Transverse colon (tissue), 4 donors: ENCODE data around the gene CCDC86. TPM values are rescaled to one million over a fixed set of nuclear protein-coding genes. Genes with fewer than 3 reads are reported as not detected.

Experiments used
- DNase-seq: peaks from one replicate; pipeline ENCODE4 v3.0.0-alpha.2; 2019
- H3K27ac ChIP-seq, 4 donors: fragments of 200-600 bp; sonication (generic); 2 replicates each; pipeline ENCODE4 v1.5.1; 2016 to 2018; ENCODE audit warnings: inconsistent platforms in 4 of 4
- H3K27me3 ChIP-seq: fragments of 200-600 bp; sonication (generic); 2 replicates; pipeline ENCODE4 v1.5.1; 2017; ENCODE audit warnings: inconsistent platforms
- H3K36me3 ChIP-seq, 4 donors: fragments of 200-600 bp; sonication (generic); 2 replicates each; pipeline ENCODE4 v1.5.1; 2017 to 2019; ENCODE audit warnings: inconsistent platforms in 4 of 4
- H3K4me1 ChIP-seq, 4 donors: fragments of 200-600 bp; sonication (generic); 2 replicates each; pipeline ENCODE4 v1.5.1; 2017 to 2020; ENCODE audit warnings: inconsistent platforms in 4 of 4
- H3K4me3 ChIP-seq, 4 donors: fragments of 200-600 bp; sonication (generic); 1 replicate in 1 of 4; 2 replicates in 3 of 4; pipeline versions ENCODE4 v1.5.1 to v1.6.1; 2017 to 2019; ENCODE audit warnings: inconsistent platforms in 4 of 4
- H3K9me3 ChIP-seq, 2 donors: fragments of 200-600 bp; sonication (generic); 2 replicates each; pipeline ENCODE4 v1.5.1; 2017 to 2019; ENCODE audit warnings: inconsistent platforms in 2 of 2
- EP300 ChIP-seq: sonication (generic); formaldehyde crosslinking; IDR thresholded peaks from one replicate; pipeline ENCODE4 v1.6.1; 2017; ENCODE audit warnings: antibody characterized with exemption, low read depth
- POLR2A ChIP-seq: fragments of 450-650 bp; IDR thresholded peaks from one replicate; pipeline ENCODE4 v1.6.1; 2016; ENCODE audit warnings: antibody characterized with exemption, mild to moderate bottlenecking, moderate library complexity
- POLR2AphosphoS5 ChIP-seq, 3 donors: sonication (generic); formaldehyde crosslinking; IDR thresholded peaks; one replicate each; pipeline ENCODE4 v1.6.1; 2016; ENCODE audit warnings: antibody characterized with exemption in 3 of 3
- WGBS, 2 donors: methylation state at CpG; one replicate each; pipeline ENCODE4 v1.1.5; 2018; ENCODE audit warnings: low coverage in 1 of 2; 5-methylcytosine and 5-hydroxymethylcytosine counted together
- in situ Hi-C, 4 donors: fragments of 200-750 bp; cut with MboI; loops; one replicate each; pipeline versions ENCODE4 v1.15.0 to v1.15.1; 2017; ENCODE audit warnings: low sequenced_read_pairs in 3 of 4, low pct_ligation_motif_present in 1 of 4, low pct_unique_long_range_greater_than_20kb in 1 of 4
- intact Hi-C: fragments of 100-400 bp; cut with DNase I; formaldehyde crosslinking; loops from one replicate; pipeline ENCODE4 v1.15.1; 2023; ENCODE audit warnings: low total_unique reads
- total RNA-seq, 4 donors: library from RNA; depleted of rRNA; stranded (reverse); fragments of >200 nt; gene quantifications; one replicate each; pipeline ENCODE4 v1.1.0, GENCODE V29; 2016
- TF ChIP-seq, protein P1 (sequence below), 5 experiments: fragments of 200-600 bp in 3 of 5; fragments of 450-650 bp in 2 of 5; sonication (generic) in 3 of 5; IDR thresholded peaks; 1 replicate in 2 of 5; 2 replicates in 3 of 5; pipeline ENCODE4 v1.5.1; 2016 to 2017; ENCODE audit warnings: antibody characterized with exemption in 5 of 5, inconsistent platforms in 3 of 5, mild to moderate bottlenecking in 2 of 5, moderate library complexity in 1 of 5

The CCDC86 gene
- total RNA-seq, 4 donors from 2014 or later = 1.9 to 9.1 (median 5.5) TPM

DNA sequence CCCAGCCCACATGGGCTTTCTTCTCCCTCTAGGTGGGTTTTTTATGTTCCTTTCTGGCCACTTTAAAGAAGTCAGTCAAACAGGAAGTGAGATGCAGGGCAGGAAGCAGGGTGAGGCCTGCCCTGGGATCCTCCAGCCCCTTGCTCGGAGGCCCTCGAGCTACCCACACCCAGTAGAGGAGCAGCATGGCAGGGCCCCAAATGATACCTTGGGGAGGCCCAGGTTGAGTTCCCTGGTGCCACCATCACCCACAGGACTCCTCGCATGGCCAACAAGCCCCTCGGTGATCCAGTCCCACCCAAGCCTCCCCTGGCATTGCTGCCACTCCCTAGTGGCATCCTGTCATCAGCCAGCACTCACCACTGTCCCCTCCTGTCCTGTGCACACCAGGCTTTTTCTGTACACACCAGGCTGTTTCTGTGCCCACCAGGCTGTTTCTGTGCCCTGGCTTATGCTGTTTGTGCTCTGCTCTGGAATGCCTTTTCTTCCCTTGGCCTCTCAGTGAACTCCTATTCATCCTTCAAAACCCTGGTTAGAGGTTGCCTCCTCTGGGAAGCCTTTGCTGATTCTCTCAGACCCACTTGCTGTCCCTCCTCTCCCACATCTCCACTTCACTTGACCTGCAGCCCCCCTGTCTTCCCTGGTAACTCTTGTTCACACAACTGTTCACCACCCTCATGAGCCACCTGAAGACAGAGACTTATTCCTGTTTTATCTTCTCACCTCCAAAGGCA lies 17.0 kb downstream of the CCDC86 start:
- no peak overlapping the region for H3K4me3 ChIP-seq
- no peaks in the 10 kb centered on the region for H3K9me3 ChIP-seq
- in situ Hi-C loops (no loop called here), intact Hi-C loops (no loop called here)
- TF ChIP-seq POLR2A (no peak), EP300 (no peak), POLR2AphosphoS5 (IDR thresholded peaks at IDR 0.05) (no peak)
- TF ChIP-seq, protein P1, sequence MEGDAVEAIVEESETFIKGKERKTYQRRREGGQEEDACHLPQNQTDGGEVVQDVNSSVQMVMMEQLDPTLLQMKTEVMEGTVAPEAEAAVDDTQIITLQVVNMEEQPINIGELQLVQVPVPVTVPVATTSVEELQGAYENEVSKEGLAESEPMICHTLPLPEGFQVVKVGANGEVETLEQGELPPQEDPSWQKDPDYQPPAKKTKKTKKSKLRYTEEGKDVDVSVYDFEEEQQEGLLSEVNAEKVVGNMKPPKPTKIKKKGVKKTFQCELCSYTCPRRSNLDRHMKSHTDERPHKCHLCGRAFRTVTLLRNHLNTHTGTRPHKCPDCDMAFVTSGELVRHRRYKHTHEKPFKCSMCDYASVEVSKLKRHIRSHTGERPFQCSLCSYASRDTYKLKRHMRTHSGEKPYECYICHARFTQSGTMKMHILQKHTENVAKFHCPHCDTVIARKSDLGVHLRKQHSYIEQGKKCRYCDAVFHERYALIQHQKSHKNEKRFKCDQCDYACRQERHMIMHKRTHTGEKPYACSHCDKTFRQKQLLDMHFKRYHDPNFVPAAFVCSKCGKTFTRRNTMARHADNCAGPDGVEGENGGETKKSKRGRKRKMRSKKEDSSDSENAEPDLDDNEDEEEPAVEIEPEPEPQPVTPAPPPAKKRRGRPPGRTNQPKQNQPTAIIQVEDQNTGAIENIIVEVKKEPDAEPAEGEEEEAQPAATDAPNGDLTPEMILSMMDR (IDR thresholded peaks at IDR 0.05) = no peak
- no peaks in the 10 kb centered on the region for H3K27me3 ChIP-seq
- 73% methylated on average over 2 of the region's 4 CpGs; no CpG with 5 or more reads in 1 of the 2 donors for WGBS, 2 donors
- peak overlapping the region in 1 of 4 donors; percentile 43 for H3K27ac ChIP-seq
- no peaks in the 10 kb centered on the region for H3K36me3 ChIP-seq
- H3K4me1 ChIP-seq = peaks cover 0 to 5% (median 0%) of the 10 kb centered on the region in 4 donors
- DNase-seq = no peak

DNA sequence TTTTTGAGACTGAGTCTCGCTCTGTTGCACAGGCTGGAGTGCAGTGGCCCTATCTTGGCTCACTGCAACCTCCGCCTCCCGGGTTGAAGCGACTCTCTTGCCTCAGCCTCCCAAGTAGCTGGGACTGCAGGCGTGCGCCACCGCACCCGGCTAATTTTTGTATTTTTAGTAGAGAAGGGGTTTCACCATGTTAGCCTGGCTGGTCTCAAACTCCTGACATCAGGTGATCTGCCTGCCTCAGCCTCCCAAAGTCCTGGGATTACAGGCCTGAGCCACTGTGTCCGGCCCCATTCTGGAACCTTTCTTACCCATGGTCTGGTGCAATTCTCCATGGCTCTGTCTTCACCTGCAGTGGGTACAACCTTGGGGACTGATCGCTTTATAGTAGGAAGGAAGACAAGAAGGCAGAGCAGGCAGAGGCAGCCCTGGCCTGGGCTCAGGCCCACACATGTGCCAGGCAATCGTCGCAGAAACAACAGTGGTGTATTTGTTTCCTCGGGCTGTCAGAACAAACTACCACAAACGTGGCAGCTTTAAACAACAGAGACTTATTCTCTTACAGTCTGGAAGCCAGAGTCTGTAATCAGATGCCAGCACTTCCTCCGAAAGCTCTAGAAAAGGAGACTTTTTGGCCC lies 17.8 kb downstream of the CCDC86 start:
- H3K36me3 ChIP-seq = no peaks in the 10 kb centered on the region
- peaks cover 0 to 5% (median 0%) of the 10 kb centered on the region in 4 donors for H3K4me1 ChIP-seq
- no peak overlapping the region for H3K4me3 ChIP-seq
- intact Hi-C loops (no loop called here), in situ Hi-C loops (no loop called here)
- no peak overlapping the region for H3K27ac ChIP-seq
- TF ChIP-seq POLR2A (no peak), EP300 (no peak), POLR2AphosphoS5 (IDR thresholded peaks at IDR 0.05) (no peak)
- TF ChIP-seq, protein P1 (IDR thresholded peaks at IDR 0.05) = no peak
- WGBS, 2 donors = 91% methylated on average over 15 of the region's 15 CpGs; no CpG with 5 or more reads in 1 of the 2 donors
- H3K9me3 ChIP-seq = no peaks in the 10 kb centered on the region
- no peaks in the 10 kb centered on the region for H3K27me3 ChIP-seq
- DNase-seq = no peak

DNA sequence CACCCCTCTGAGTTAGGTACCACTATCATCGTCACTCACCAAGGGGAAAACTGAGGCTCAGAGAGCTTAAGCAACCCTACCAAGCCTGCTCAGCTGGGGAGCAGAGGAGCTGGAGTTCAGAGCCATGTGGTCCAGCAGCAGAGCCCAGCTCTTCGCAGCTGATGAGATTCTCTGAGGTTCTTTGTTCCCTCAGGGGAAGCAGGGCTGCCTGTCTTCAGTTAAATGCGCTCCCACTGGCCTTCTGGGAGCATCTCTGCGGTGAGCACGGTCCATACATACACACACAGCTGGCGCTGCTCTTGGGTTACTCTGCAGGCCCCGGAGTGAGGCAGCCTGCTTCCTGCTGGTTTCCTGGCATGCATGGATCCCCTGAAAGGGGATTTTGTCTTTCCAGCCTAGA lies 19.0 kb downstream of the CCDC86 start:
- Histone ChIP-seq H3K36me3 (no peaks in the 10 kb centered on the region), H3K9me3 (no peaks in the 10 kb centered on the region), H3K27me3 (no peaks in the 10 kb centered on the region), H3K4me1 (peaks cover 0 to 5% (median 0%) of the 10 kb centered on the region in 4 donors), H3K4me3 (no peak overlapping the region), H3K27ac (no peak overlapping the region)
- DNase-seq = no peak
- TF ChIP-seq POLR2A (no peak), EP300 (no peak), POLR2AphosphoS5 (IDR thresholded peaks at IDR 0.05) (no peak)
- TF ChIP-seq, protein P1 (IDR thresholded peaks at IDR 0.05) = no peak
- in situ Hi-C loops = no loop called here
- WGBS, 2 donors = 64 to 100% methylated on average over 1 to 7 of the region's 7 CpGs
- intact Hi-C loops = no loop called here

DNA sequence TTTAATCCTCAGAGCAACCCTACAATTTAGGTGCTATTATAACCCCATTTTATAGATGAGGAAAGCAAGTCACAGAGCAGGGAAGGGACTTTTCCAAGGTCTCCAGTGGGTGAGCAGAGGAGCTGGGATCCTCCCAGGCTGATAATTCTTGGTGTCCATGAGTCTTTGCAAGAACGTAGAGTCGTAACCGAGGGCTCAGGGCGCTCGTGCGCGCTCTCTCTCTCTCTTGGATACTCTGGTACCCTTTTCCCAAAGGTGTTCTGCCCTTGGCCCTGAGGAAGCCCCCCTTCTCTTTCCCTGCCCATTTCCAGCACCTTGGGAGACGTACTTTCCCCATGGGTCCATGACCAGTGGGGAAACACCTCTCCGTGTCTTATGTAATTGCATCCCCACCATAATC lies 20.3 kb downstream of the CCDC86 start:
- peaks cover 0 to 5% (median 0%) of the 10 kb centered on the region in 4 donors for H3K4me1 ChIP-seq
- intact Hi-C loops (no loop called here), in situ Hi-C loops (no loop called here)
- H3K36me3 ChIP-seq = no peaks in the 10 kb centered on the region
- no peak for TF ChIP-seq EP300
- WGBS, 2 donors = 67 to 92% methylated on average over 1 to 9 of the region's 9 CpGs
- DNase-seq = no peak
- no peak overlapping the region for H3K4me3 ChIP-seq
- no peak overlapping the region for H3K27ac ChIP-seq
- no peaks in the 10 kb centered on the region for H3K27me3 ChIP-seq
- no peaks in the 10 kb centered on the region for H3K9me3 ChIP-seq
